RWPE2 (cell line): Measurements from ENCODE around the gene COL26A1.
A peak's percentile ranks its signal among the peaks of the same experiment; 100 is the strongest.

Source experiments
- ATAC-seq: fragments of 200-7000 bp; cut with Tn5 transposase; 3 replicates; pipeline ENCODE4 v1.9.1; 2021; ENCODE audit warnings: low read depth
- DNase-seq: peaks from one replicate; pipeline ENCODE4 v3.0.0-alpha.2; 2020; ENCODE audit warnings: low spot score
- H3K27ac ChIP-seq: fragments of 450-650 bp; 2 replicates; pipeline ENCODE4 v1.5.1; 2017; ENCODE audit warnings: mild to moderate bottlenecking; ENCODE audit not compliant: poor library complexity, severe bottlenecking
- H3K27me3 ChIP-seq: fragments of 250-450 bp; sonication (Bioruptor Pico); 2 replicates; pipeline ENCODE4 v1.5.1; 2021; ENCODE audit warnings: mild to moderate bottlenecking, moderate library complexity; ENCODE audit not compliant: insufficient read depth, poor library complexity, severe bottlenecking
- H3K36me3 ChIP-seq: fragments of 250-450 bp; sonication (Bioruptor Pico); 2 replicates; pipeline ENCODE4 v1.5.1; 2020; ENCODE audit warnings: low read depth, mild to moderate bottlenecking, moderate library complexity
- H3K4me1 ChIP-seq: fragments of 250-450 bp; sonication (Bioruptor Pico); 2 replicates; pipeline ENCODE4 v1.5.1; 2021; ENCODE audit warnings: mild to moderate bottlenecking, moderate library complexity; ENCODE audit not compliant: insufficient read depth, poor library complexity, severe bottlenecking
- H3K4me3 ChIP-seq: fragments of 250-450 bp; sonication (Bioruptor Pico); 2 replicates; pipeline ENCODE4 v1.5.1; 2021; ENCODE audit warnings: mild to moderate bottlenecking, moderate library complexity; ENCODE audit not compliant: severe bottlenecking
- H3K9me3 ChIP-seq: fragments of 250-450 bp; sonication (Bioruptor Pico); 2 replicates; pipeline ENCODE4 v1.5.1; 2021; ENCODE audit warnings: mild to moderate bottlenecking, moderate library complexity; ENCODE audit not compliant: severe bottlenecking
- TF ChIP-seq, protein P1 (sequence below): fragments of 450-650 bp; IDR thresholded peaks from one replicate; pipeline ENCODE4 v1.5.1; 2017; ENCODE audit warnings: mild to moderate bottlenecking, moderate library complexity; ENCODE audit not compliant: poor library complexity, severe bottlenecking

The COL26A1 gene

DNA sequence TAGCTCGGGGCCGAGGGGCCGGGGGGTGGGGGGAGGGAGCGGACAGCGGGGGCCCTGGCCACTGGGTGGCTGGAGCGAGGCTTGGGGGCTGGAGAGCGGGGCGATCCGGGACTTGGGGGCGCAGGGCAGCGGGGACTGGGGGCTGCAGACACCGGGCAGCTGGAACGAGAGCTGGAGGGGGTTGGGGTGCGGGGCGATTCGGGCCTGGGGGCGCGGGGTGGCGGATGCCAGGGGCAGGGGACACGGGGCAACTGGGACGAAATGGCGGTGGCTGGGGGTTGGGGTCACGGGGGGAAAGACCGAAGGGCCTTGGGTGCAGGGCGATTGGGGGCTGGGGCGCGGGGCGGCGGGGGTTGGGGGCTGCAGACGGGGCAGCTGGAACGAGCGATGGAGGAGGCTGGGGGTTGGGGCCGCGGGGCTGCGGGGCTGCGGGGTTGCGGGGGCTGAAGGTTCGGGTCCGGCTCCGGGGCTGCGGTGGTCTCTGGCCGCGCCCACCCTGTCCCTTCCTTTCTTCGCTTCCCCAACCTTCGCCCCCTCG, 590 bp downstream of the COL26A1 start:
- no peaks in the 10 kb centered on the region for H3K9me3 ChIP-seq
- ATAC-seq (0 out of 3 replicates have a peak, but pooled peaks have one; percentile 13), DNase-seq (no peak)
- TF ChIP-seq, protein P1, sequence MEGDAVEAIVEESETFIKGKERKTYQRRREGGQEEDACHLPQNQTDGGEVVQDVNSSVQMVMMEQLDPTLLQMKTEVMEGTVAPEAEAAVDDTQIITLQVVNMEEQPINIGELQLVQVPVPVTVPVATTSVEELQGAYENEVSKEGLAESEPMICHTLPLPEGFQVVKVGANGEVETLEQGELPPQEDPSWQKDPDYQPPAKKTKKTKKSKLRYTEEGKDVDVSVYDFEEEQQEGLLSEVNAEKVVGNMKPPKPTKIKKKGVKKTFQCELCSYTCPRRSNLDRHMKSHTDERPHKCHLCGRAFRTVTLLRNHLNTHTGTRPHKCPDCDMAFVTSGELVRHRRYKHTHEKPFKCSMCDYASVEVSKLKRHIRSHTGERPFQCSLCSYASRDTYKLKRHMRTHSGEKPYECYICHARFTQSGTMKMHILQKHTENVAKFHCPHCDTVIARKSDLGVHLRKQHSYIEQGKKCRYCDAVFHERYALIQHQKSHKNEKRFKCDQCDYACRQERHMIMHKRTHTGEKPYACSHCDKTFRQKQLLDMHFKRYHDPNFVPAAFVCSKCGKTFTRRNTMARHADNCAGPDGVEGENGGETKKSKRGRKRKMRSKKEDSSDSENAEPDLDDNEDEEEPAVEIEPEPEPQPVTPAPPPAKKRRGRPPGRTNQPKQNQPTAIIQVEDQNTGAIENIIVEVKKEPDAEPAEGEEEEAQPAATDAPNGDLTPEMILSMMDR: no peak
- peaks cover 13% of the 10 kb centered on the region for H3K27me3 ChIP-seq
- peak overlapping the region; percentile 39 for H3K4me3 ChIP-seq
- no peak overlapping the region for H3K27ac ChIP-seq
- H3K36me3 ChIP-seq: no peaks in the 10 kb centered on the region
- H3K4me1 ChIP-seq: no peaks in the 10 kb centered on the region

DNA sequence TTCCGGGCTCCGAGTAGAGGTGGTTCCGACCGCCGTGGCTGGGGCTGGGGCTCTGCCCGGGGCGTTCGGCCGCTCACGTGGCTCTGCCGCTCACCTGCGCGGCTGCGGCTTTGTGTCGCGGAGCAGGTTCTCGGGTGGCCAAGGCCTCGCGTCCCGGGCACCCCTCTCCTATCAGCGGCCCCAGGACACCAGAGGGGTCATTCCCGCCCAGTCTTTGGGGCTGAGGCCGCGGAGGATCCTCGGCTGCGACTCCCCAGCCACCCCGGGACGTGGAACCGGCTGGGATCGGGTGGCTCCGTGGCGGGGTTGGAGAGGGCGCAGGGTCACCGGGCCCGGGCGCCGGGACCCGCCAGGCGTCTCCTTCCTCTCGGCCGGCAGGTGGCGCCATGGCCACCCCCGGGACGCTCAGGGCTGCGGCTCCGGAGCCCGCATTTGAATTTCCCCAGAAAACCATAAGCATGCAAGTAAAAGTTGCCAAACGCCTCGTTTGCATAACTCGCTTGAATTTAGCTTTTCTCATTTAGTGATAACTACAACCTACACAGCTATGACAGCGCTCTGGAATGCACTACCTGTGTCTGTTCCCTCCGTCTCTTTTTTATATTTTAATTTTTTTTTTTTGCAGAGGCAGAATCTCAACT, 1.2 kb downstream of the COL26A1 start:
- ATAC-seq (peak; percentile 92), DNase-seq (no peak)
- peaks cover 13% of the 10 kb centered on the region for H3K27me3 ChIP-seq

DNA sequence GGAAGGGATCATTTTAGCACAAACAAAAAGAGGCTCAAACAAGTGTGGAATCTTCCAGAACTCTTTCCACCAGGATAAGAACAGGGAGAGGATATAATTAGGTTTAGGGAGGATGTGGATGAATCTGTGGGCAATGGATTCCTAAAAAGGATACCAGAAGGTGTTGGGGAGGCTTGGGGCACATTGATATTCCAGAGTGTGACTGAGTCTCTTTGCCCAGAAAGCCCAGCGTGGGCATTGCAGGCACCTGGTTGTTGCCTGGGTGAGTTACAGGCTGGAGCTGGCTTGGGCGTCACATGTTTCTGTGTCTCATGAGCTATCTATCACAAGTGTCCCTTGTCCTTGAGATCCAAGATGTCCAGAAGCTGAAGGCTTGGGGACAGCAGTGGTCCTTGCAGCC, 3.3 kb downstream of the COL26A1 start:
- TF ChIP-seq, protein P1: no peak
- Histone ChIP-seq H3K36me3 (no peaks in the 10 kb centered on the region), H3K4me3 (no peak overlapping the region), H3K9me3 (no peaks in the 10 kb centered on the region), H3K27ac (no peak overlapping the region), H3K27me3 (peaks cover 13% of the 10 kb centered on the region), H3K4me1 (no peaks in the 10 kb centered on the region)
- DNase-seq (no peak), ATAC-seq (no peak)

More for the DNA sequence above, 1.2 kb downstream of the COL26A1 start:
- no peaks in the 10 kb centered on the region for H3K4me1 ChIP-seq
- no peaks in the 10 kb centered on the region for H3K36me3 ChIP-seq
- TF ChIP-seq, protein P1: peak; percentile 93
- H3K27ac ChIP-seq: no peak overlapping the region
- H3K4me3 ChIP-seq: peak overlapping the region; percentile 39
- H3K9me3 ChIP-seq: no peaks in the 10 kb centered on the region

GRCh38 chr7:101367676-101368075, 5.0 kb downstream of the COL26A1 start:
- Histone ChIP-seq H3K4me1 (no peaks in the 10 kb centered on the region), H3K4me3 (no peak overlapping the region), H3K27me3 (peaks cover 7% of the 10 kb centered on the region), H3K27ac (no peak overlapping the region), H3K36me3 (no peaks in the 10 kb centered on the region), H3K9me3 (no peaks in the 10 kb centered on the region)
- TF ChIP-seq, protein P1: no peak
- no peak for DNase-seq
- ATAC-seq: no peak

DNA sequence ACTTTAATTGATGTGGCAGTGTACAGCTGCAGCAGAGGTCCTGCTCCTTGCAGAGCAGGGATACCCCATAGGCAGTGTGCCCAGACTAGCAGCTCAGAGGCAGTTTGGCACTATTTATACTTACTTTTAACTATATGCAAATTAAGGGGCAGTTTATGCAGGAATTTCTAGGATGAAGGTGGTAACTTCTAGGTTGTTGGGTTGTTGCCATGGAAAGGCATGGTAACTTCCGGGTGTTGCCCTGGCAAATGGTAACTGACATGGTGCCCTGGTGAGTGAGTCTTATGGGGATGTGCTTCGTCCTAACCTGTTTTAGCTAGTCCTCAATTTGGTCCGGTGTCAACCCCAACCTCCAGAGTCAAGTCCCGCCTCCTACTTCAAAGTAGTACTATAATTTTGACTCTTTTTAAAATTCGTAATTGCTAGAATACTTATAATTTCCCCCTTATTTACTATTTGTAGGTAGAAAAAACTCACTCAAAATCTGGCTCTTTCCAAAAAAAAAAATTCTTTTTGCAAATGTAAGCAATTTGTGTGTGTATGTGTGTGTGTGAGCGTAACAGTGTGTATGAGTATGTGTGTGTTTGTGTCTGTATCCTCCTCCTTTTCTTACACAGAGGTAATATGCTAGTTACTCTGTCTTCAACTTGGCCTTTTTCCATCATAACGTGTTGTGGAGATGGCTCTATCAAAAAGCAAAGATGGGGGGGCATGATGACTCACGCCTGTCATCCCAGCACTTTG, 5.9 kb downstream of the COL26A1 start:
- Histone ChIP-seq H3K27ac (no peak overlapping the region), H3K4me1 (no peaks in the 10 kb centered on the region), H3K27me3 (peaks cover 7% of the 10 kb centered on the region), H3K9me3 (no peaks in the 10 kb centered on the region), H3K36me3 (no peaks in the 10 kb centered on the region), H3K4me3 (no peak overlapping the region)
- ATAC-seq (no peak), DNase-seq (no peak)
- TF ChIP-seq, protein P1: no peak
